Brain microvascular endothelial cell (primary cell): ENCODE measurements around the gene TAF12.

Source experiments
- DNase-seq: peaks from one replicate; pipeline ENCODE4 v3.0.0-alpha.2; 2020
- H3K27ac ChIP-seq: fragments of 250-450 bp; sonication (Bioruptor Pico); 2 replicates; pipeline ENCODE4 v1.5.1; 2020; ENCODE audit warnings: mild to moderate bottlenecking, moderate library complexity
- H3K27me3 ChIP-seq: fragments of 250-450 bp; sonication (Bioruptor Pico); replicated peaks from 2 replicates; pipeline ENCODE4 v1.5.1; 2020; ENCODE audit warnings: mild to moderate bottlenecking
- H3K36me3 ChIP-seq: fragments of 250-450 bp; sonication (Bioruptor Pico); replicated peaks from 2 replicates; pipeline ENCODE4 v1.5.1; 2020; ENCODE audit warnings: mild to moderate bottlenecking
- H3K4me3 ChIP-seq: 2 replicates; pipeline ENCODE4 v1.5.1; 2011; ENCODE audit warnings: low read depth, mild to moderate bottlenecking, control low read depth, low read length, moderate library complexity
- CTCF ChIP-seq: IDR thresholded peaks from 2 replicates; pipeline ENCODE4 v1.5.1; 2011; ENCODE audit warnings: low read depth, mild to moderate bottlenecking, moderate library complexity, low read length, control low read depth, inconsistent platforms; ENCODE audit errors: missing control alignments
- in situ Hi-C: cut with HindIII; loops from 2 replicates; pipeline ENCODE4 v1.10.0; 2017; ENCODE audit warnings: low sequenced_read_pairs, low pct_ligation_motif_present

Gene TAF12

GRCh38 chr1:28564310-28564709 lies 78.6 kb downstream of the TAF12 start:
- Histone ChIP-seq H3K4me3 (no peak overlapping the region), H3K36me3 (peaks cover 66% of the 10 kb centered on the region), H3K27me3 (no peaks in the 10 kb centered on the region), H3K27ac (no peak overlapping the region)
- no peak for DNase-seq
- no peak for TF ChIP-seq CTCF
- in situ Hi-C loops = no loop called here

GRCh38 chr1:28560886-28561285 lies 82.0 kb downstream of the TAF12 start:
- no peak overlapping the region for H3K27ac ChIP-seq
- peaks cover 54% of the 10 kb centered on the region for H3K36me3 ChIP-seq
- no peak for TF ChIP-seq CTCF
- in situ Hi-C loops = no loop called here
- no peak overlapping the region for H3K4me3 ChIP-seq
- H3K27me3 ChIP-seq = no peaks in the 10 kb centered on the region
- no peak for DNase-seq
